OCI-LY3 (cell line): ENCODE measurements around the gene USH2A.

Experiments
- EZH2phosphoT487 ChIP-seq: fragments of 200-600 bp; shearing (Covaris generic); IDR thresholded peaks from 2 replicates; pipeline ENCODE4 v1.6.1; 2018; ENCODE audit warnings: antibody characterized with exemption, mixed run types, low read depth
- TF ChIP-seq, protein P1 (sequence below): fragments of 200-600, 300-600 bp; sonication (generic); IDR thresholded peaks from 2 replicates; pipeline ENCODE4 v1.5.1; 2014; ENCODE audit warnings: antibody characterized with exemption, low read length, low read depth

DNA sequence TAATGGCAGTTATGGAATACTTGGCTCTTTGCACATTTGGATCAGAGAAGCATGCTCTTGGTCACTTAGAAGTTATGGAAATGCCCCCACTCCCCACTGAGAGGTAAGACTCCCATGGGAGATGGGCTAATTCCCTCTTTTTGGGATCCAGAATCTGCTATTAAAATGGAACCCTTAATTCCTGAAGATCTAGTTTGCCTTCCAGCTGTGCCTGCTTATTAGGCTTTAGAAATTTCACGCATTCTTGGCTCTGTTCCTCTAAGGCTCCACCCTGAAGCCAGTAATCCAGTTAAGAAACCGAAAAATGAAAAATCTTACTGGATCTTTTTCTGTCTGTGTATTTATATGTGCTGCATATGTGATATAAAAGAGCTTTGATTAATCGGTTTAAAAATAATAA, 76.7 kb downstream of the USH2A start:
- TF ChIP-seq, protein P1, sequence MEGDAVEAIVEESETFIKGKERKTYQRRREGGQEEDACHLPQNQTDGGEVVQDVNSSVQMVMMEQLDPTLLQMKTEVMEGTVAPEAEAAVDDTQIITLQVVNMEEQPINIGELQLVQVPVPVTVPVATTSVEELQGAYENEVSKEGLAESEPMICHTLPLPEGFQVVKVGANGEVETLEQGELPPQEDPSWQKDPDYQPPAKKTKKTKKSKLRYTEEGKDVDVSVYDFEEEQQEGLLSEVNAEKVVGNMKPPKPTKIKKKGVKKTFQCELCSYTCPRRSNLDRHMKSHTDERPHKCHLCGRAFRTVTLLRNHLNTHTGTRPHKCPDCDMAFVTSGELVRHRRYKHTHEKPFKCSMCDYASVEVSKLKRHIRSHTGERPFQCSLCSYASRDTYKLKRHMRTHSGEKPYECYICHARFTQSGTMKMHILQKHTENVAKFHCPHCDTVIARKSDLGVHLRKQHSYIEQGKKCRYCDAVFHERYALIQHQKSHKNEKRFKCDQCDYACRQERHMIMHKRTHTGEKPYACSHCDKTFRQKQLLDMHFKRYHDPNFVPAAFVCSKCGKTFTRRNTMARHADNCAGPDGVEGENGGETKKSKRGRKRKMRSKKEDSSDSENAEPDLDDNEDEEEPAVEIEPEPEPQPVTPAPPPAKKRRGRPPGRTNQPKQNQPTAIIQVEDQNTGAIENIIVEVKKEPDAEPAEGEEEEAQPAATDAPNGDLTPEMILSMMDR, result no peak
- no peak for TF ChIP-seq EZH2phosphoT487
